Measurements from ENCODE around the gene UGT1A4.

The UGT1A4 gene

DNA sequence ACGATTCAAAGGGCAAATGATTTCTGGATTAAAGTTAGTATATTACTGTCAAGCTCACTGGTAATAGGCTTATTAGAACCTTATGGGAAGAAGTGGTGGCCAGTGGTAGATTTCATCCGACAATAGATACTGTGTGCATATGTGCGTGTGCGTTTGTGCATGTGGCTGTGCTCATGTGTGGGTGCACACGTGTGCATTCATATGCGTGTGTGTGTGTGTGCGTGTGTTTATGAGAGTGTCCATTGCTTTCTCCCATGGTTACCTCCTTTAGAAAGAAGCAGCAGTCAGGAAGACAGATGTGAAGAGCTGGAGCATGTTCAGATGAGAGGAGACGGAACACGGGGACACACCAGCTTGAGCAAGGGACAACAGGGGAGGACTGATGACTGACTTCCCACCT lies 50.7 kb downstream of the UGT1A4 start:
- no peak overlapping the region for H3K4me2 ChIP-seq (ENCODE audit: low read length)
- no peaks in the 10 kb centered on the region for H3K36me3 ChIP-seq (ENCODE audit: control insufficient read depth, insufficient read depth, low read length)
- no peaks in the 10 kb centered on the region for H3K9me3 ChIP-seq (ENCODE audit: control insufficient read depth, low read length)
- H3K4me1 ChIP-seq = no peaks in the 10 kb centered on the region
- no peak overlapping the region for H2AFZ ChIP-seq
- H3K27me3 ChIP-seq (ENCODE audit: control insufficient read depth, insufficient read depth, low read length) = no peaks in the 10 kb centered on the region
- H3K79me2 ChIP-seq = no peaks in the 10 kb centered on the region
- no peak overlapping the region for H3K4me3 ChIP-seq (ENCODE audit: low read depth, low read length)
- H3K9ac ChIP-seq = no peak overlapping the region
- no peak overlapping the region for H3K27ac ChIP-seq
- TF ChIP-seq, protein P1, sequence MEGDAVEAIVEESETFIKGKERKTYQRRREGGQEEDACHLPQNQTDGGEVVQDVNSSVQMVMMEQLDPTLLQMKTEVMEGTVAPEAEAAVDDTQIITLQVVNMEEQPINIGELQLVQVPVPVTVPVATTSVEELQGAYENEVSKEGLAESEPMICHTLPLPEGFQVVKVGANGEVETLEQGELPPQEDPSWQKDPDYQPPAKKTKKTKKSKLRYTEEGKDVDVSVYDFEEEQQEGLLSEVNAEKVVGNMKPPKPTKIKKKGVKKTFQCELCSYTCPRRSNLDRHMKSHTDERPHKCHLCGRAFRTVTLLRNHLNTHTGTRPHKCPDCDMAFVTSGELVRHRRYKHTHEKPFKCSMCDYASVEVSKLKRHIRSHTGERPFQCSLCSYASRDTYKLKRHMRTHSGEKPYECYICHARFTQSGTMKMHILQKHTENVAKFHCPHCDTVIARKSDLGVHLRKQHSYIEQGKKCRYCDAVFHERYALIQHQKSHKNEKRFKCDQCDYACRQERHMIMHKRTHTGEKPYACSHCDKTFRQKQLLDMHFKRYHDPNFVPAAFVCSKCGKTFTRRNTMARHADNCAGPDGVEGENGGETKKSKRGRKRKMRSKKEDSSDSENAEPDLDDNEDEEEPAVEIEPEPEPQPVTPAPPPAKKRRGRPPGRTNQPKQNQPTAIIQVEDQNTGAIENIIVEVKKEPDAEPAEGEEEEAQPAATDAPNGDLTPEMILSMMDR (IDR thresholded peaks at IDR 0.05) = no peak

DNA sequence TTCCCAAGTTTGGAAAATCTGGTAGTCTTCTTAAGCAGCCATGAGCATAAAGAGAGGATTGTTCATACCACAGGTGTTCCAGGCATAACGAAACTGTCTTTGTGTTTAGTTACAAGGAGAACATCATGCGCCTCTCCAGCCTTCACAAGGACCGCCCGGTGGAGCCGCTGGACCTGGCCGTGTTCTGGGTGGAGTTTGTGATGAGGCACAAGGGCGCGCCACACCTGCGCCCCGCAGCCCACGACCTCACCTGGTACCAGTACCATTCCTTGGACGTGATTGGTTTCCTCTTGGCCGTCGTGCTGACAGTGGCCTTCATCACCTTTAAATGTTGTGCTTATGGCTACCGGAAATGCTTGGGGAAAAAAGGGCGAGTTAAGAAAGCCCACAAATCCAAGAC lies 53.6 kb downstream of the UGT1A4 start:
- H2AFZ ChIP-seq = no peak overlapping the region
- no peak overlapping the region for H3K4me2 ChIP-seq (ENCODE audit: low read length)
- H3K79me2 ChIP-seq = no peaks in the 10 kb centered on the region
- no peaks in the 10 kb centered on the region for H3K4me1 ChIP-seq
- TF ChIP-seq, protein P1 (IDR thresholded peaks at IDR 0.05) = no peak
- H3K27me3 ChIP-seq (ENCODE audit: control insufficient read depth, insufficient read depth, low read length) = no peaks in the 10 kb centered on the region
- H3K9ac ChIP-seq = no peak overlapping the region
- no peaks in the 10 kb centered on the region for H3K9me3 ChIP-seq (ENCODE audit: control insufficient read depth, low read length)
- H3K27ac ChIP-seq = no peak overlapping the region
- H3K36me3 ChIP-seq (ENCODE audit: control insufficient read depth, insufficient read depth, low read length) = no peaks in the 10 kb centered on the region
- H3K4me3 ChIP-seq (ENCODE audit: low read depth, low read length) = no peak overlapping the region

DNA sequence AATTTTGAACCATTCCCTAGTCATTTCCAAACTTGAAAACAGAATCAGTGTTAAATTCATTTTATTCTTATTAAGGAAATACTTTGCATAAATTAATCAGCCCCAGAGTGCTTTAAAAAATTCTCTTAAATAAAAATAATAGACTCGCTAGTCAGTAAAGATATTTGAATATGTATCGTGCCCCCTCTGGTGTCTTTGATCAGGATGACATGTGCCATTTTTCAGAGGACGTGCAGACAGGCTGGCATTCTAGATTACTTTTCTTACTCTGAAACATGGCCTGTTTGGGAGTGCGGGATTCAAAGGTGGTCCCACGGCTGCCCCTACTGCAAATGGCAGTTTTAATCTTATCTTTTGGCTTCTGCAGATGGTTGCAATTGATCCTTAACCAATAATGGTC lies 54.0 kb downstream of the UGT1A4 start:
- no peaks in the 10 kb centered on the region for H3K79me2 ChIP-seq
- no peak overlapping the region for H3K4me3 ChIP-seq (ENCODE audit: low read depth, low read length)
- H3K36me3 ChIP-seq (ENCODE audit: control insufficient read depth, insufficient read depth, low read length) = no peaks in the 10 kb centered on the region
- no peaks in the 10 kb centered on the region for H3K27me3 ChIP-seq (ENCODE audit: control insufficient read depth, insufficient read depth, low read length)
- TF ChIP-seq, protein P1 (IDR thresholded peaks at IDR 0.05) = no peak
- no peaks in the 10 kb centered on the region for H3K9me3 ChIP-seq (ENCODE audit: control insufficient read depth, low read length)
- H3K4me2 ChIP-seq (ENCODE audit: low read length) = no peak overlapping the region
- no peak overlapping the region for H3K9ac ChIP-seq
- no peaks in the 10 kb centered on the region for H3K4me1 ChIP-seq
- no peak overlapping the region for H3K27ac ChIP-seq
- no peak overlapping the region for H2AFZ ChIP-seq

DNA sequence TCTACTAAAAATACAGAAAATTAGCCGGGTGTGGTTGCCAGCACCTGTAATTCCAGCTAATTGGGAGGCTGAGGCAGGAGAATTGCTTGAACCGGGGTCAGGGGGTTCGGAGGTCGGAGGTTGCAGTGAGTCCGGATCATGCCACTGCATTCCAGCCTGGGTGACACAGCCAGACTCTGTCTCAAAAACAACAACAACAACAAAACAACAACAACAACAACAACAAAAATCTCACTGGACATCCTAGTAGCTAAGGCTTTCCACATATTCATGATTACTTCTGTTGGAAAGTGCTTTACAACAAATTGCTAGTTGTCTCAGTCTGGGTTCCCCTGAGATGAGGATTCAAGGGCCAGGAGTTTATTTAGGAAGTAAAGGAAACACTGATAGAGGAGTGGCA lies 55.3 kb downstream of the UGT1A4 start:
- Histone ChIP-seq H3K4me1 (no peaks in the 10 kb centered on the region), H3K9me3 (ENCODE audit: control insufficient read depth, low read length) (no peaks in the 10 kb centered on the region), H3K4me2 (ENCODE audit: low read length) (no peak overlapping the region), H3K4me3 (ENCODE audit: low read depth, low read length) (no peak overlapping the region), H2AFZ (no peak overlapping the region), H3K9ac (no peak overlapping the region), H3K27ac (no peak overlapping the region), H3K27me3 (ENCODE audit: control insufficient read depth, insufficient read depth, low read length) (no peaks in the 10 kb centered on the region), H3K79me2 (no peaks in the 10 kb centered on the region), H3K36me3 (ENCODE audit: control insufficient read depth, insufficient read depth, low read length) (no peaks in the 10 kb centered on the region)
- TF ChIP-seq, protein P1 (IDR thresholded peaks at IDR 0.05) = no peak

DNA sequence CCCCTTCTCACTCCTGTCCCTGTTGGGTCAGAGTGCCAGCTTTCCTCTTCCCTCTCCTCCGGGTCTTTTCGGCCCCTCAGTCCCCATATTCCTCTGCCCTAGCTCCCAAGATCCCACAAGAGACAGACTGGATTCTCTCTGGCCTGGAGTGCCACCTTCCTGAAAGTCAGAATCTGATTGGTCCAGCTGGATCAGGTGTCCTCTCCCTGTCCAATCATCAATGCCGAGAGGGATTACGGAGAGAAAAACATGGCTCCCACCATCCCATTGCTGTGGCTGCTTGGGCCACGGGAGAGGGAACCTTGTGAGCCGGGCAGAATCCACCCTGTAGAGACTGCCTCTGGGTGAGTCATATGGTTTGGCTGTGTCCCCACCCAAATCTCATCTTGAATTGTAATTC lies 56.9 kb downstream of the UGT1A4 start:
- Histone ChIP-seq H3K27ac (no peak overlapping the region), H3K79me2 (no peaks in the 10 kb centered on the region), H3K4me1 (no peaks in the 10 kb centered on the region), H3K4me2 (ENCODE audit: low read length) (no peak overlapping the region), H3K36me3 (ENCODE audit: control insufficient read depth, insufficient read depth, low read length) (no peaks in the 10 kb centered on the region), H3K9me3 (ENCODE audit: control insufficient read depth, low read length) (no peaks in the 10 kb centered on the region), H3K9ac (no peak overlapping the region), H3K27me3 (ENCODE audit: control insufficient read depth, insufficient read depth, low read length) (no peaks in the 10 kb centered on the region), H2AFZ (no peak overlapping the region), H3K4me3 (ENCODE audit: low read depth, low read length) (no peak overlapping the region)
- TF ChIP-seq, protein P1 (IDR thresholded peaks at IDR 0.05) = no peak

All from parathyroid adenoma (tissue), 2 donors.